ENCODE data around the gene ZNF608. TPM values are rescaled to one million over a fixed set of nuclear protein-coding genes. Genes with fewer than 3 reads are reported as not detected.

The ZNF608 gene
- total RNA-seq, 1 experiment from 2014 or later, result 1.9 TPM

GRCh38 chr5:124783794-124784193 is 37.4 kb upstream of the ZNF608 start:
- H3K27me3 ChIP-seq (replicated peaks; ENCODE audit: insufficient read depth, low read depth, low read length, poor library complexity), result no peaks in the 10 kb centered on the region
- intact Hi-C loops (cut with micrococcal nuclease; ENCODE audit: unreplicated experiment), result no loop called here
- H3K4me3 ChIP-seq (ENCODE audit: low read depth, low read length, poor library complexity, severe bottlenecking), result no peak overlapping the region
- CTCF ChIA-PET, result no interaction called here
- POLR2A ChIA-PET (ENCODE audit: low non-redundant PET), result no interaction called here
- TF ChIP-seq CTCF (conservative IDR thresholded peaks at IDR 0.05; ENCODE audit: low read depth, low read length) (no peak), EZH2 (IDR thresholded peaks at IDR 0.05; ENCODE audit: borderline replicate concordance, low read depth, low read length, poor library complexity, severe bottlenecking) (no peak)
- no peaks in the 10 kb centered on the region for H3K36me3 ChIP-seq (ENCODE audit: insufficient read depth, low read length, poor library complexity, severe bottlenecking)
- no peaks in the 10 kb centered on the region for H3K4me1 ChIP-seq (ENCODE audit: insufficient read depth, low read length, poor library complexity, severe bottlenecking)
- no peaks in the 10 kb centered on the region for H3K9me3 ChIP-seq (ENCODE audit: low read depth, low read length, poor library complexity, severe bottlenecking)
- no peak overlapping the region for H3K27ac ChIP-seq (ENCODE audit: low read depth, low read length, poor library complexity, severe bottlenecking)
- no TSS peak for BruUV-seq (replicated peaks)
- no peak for DNase-seq (ENCODE audit: low spot score)

DNA sequence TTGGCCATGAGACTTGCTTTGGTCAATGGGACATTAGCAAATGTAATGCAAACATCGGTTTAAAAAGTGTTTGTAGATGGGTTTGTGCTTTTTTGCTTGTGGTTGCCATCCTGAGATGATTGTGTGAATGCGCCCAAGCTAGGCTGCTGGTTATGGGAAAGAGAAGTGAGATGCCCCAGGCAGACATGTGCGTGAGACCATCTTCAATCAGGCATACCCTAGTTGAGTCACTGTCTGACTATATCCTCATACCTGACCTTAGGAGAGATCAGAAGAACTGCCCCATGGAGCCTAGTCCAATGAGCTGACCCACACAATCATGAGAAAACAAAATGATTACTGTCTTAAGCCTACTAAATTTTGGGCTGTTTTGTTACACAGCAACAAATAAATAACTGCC is 36.8 kb upstream of the ZNF608 start:
- H3K4me1 ChIP-seq (ENCODE audit: insufficient read depth, low read length, poor library complexity, severe bottlenecking), result no peaks in the 10 kb centered on the region
- H3K36me3 ChIP-seq (ENCODE audit: insufficient read depth, low read length, poor library complexity, severe bottlenecking), result no peaks in the 10 kb centered on the region
- no peaks in the 10 kb centered on the region for H3K9me3 ChIP-seq (ENCODE audit: low read depth, low read length, poor library complexity, severe bottlenecking)
- no TSS peak for BruUV-seq (replicated peaks)
- ChIA-PET CTCF (no interaction called here), POLR2A (ENCODE audit: low non-redundant PET) (no interaction called here)
- no peak overlapping the region for H3K27ac ChIP-seq (ENCODE audit: low read depth, low read length, poor library complexity, severe bottlenecking)
- intact Hi-C loops (cut with micrococcal nuclease; ENCODE audit: unreplicated experiment), result no loop called here
- no peaks in the 10 kb centered on the region for H3K27me3 ChIP-seq (replicated peaks; ENCODE audit: insufficient read depth, low read depth, low read length, poor library complexity)
- no peak for DNase-seq (ENCODE audit: low spot score)
- H3K4me3 ChIP-seq (ENCODE audit: low read depth, low read length, poor library complexity, severe bottlenecking), result no peak overlapping the region
- TF ChIP-seq EZH2 (IDR thresholded peaks at IDR 0.05; ENCODE audit: borderline replicate concordance, low read depth, low read length, poor library complexity, severe bottlenecking) (no peak), CTCF (conservative IDR thresholded peaks at IDR 0.05; ENCODE audit: low read depth, low read length) (no peak)

- no peaks in the 10 kb centered on the region for H3K9me3 ChIP-seq (ENCODE audit: low read depth, low read length, poor library complexity, severe bottlenecking)
- H3K4me3 ChIP-seq (ENCODE audit: low read depth, low read length, poor library complexity, severe bottlenecking), result no peak overlapping the region
- CTCF ChIA-PET, result no interaction called here
- no peaks in the 10 kb centered on the region for H3K4me1 ChIP-seq (ENCODE audit: insufficient read depth, low read length, poor library complexity, severe bottlenecking)
- no peaks in the 10 kb centered on the region for H3K36me3 ChIP-seq (ENCODE audit: insufficient read depth, low read length, poor library complexity, severe bottlenecking)
- intact Hi-C loops (cut with micrococcal nuclease; ENCODE audit: unreplicated experiment), result no loop called here
- H3K27me3 ChIP-seq (replicated peaks; ENCODE audit: insufficient read depth, low read depth, low read length, poor library complexity), result no peaks in the 10 kb centered on the region
- no peak overlapping the region for H3K27ac ChIP-seq (ENCODE audit: low read depth, low read length, poor library complexity, severe bottlenecking)
- POLR2A ChIA-PET (ENCODE audit: low non-redundant PET), result no interaction called here
- TF ChIP-seq CTCF (conservative IDR thresholded peaks at IDR 0.05; ENCODE audit: low read depth, low read length), result no peak
- TF ChIP-seq EZH2 (IDR thresholded peaks at IDR 0.05; ENCODE audit: borderline replicate concordance, low read depth, low read length, poor library complexity, severe bottlenecking), result no peak
- no TSS peak for BruUV-seq (replicated peaks)
- DNase-seq (ENCODE audit: low spot score), result no peak
Measured at GRCh38 chr5:124782262-124782661, 35.8 kb upstream of the ZNF608 start.

All from A673 (cell line).